GM12878 (cell line): Measurements from ENCODE around the gene LIN7B. TPM values are rescaled to one million over a fixed set of nuclear protein-coding genes. Genes with fewer than 3 reads are reported as not detected.

Experiments used
- ATAC-seq: fragments of 200-7000 bp; cut with Tn5 transposase; 3 replicates; pipeline ENCODE4 v1.9.1; 2020; ENCODE audit warnings: mild to moderate bottlenecking, moderate library complexity
- BruUV-seq: library from RNA; stranded (reverse); fragments of 400-500 nt; replicated peaks from 2 replicates; lab custom pipeline; 2021; lab: Mats Ljungman, UMichigan
- CTCF ChIA-PET: fragments of 300-600 bp; sonication (Branson Sonifier 250); formaldehyde crosslinking; extraction: SDS; loops from one replicate; lab custom pipeline; 2021; ENCODE audit warnings: inconsistent platforms; lab: Yijun Ruan, JAX
- POLR2A ChIA-PET: fragments of 350-600 bp; formaldehyde crosslinking; extraction: SDS; loops from one replicate; lab custom pipeline; 2021; ENCODE audit warnings: inconsistent platforms; lab: Charles Lee
- RAD21 ChIA-PET: fragments of 300-600 bp; sonication (Branson Sonifier 250); formaldehyde crosslinking; loops from one replicate; lab custom pipeline; 2023; ENCODE audit warnings: antibody characterized with exemption; ENCODE audit not compliant: unreplicated experiment; lab: Charles Lee
- SMC1A ChIA-PET: fragments of 300-600 bp; sonication (Branson Sonifier 250); formaldehyde crosslinking; loops from one replicate; lab custom pipeline; 2023; ENCODE audit not compliant: unreplicated experiment, uncharacterized antibody; lab: Charles Lee
- DNase-seq: peaks from one replicate; pipeline ENCODE4 v3.0.0-alpha.2; 2011; ENCODE audit warnings: low read depth, low spot score
- FAIRE-seq: peaks from 3 replicates; lab custom pipeline; 2011; peaks lifted over from hg19 to GRCh38; lab: Jason Lieb, UNC
- H2AFZ ChIP-seq: 2 replicates; pipeline ENCODE4 v1.6.0; 2011; ENCODE audit warnings: low read depth, low read length, control low read depth; ENCODE audit not compliant: control insufficient read depth
- H3K27ac ChIP-seq: 2 replicates; pipeline ENCODE4 v1.5.1; 2011; ENCODE audit warnings: control low read depth; ENCODE audit not compliant: control insufficient read depth, insufficient read depth
- H3K27me3 ChIP-seq, 2 experiments: replicated peaks in 1 of 2; 2 replicates each; pipeline versions ENCODE4 v1.6.0 to v1.6.1; 2011; ENCODE audit warnings: low read length in 1 of 2; ENCODE audit not compliant: control insufficient read depth in 2 of 2, insufficient read depth in 2 of 2
- H3K36me3 ChIP-seq, 2 experiments: 2 replicates each; pipeline ENCODE4 v1.5.1; 2011; ENCODE audit warnings: low read length in 1 of 2; ENCODE audit not compliant: control insufficient read depth in 2 of 2, insufficient read depth in 2 of 2
- H3K4me1 ChIP-seq: 2 replicates; pipeline ENCODE4 v1.6.1; 2011; ENCODE audit warnings: mild to moderate bottlenecking, low read length, moderate library complexity, mixed read lengths; ENCODE audit not compliant: control insufficient read depth, insufficient read depth
- H3K4me2 ChIP-seq: 2 replicates; pipeline ENCODE4 v1.6.0; 2011; ENCODE audit warnings: control low read depth; ENCODE audit not compliant: control insufficient read depth, insufficient read depth
- H3K4me3 ChIP-seq: fragments of 200-600 bp; sonication (generic); 2 replicates; pipeline ENCODE4 v1.5.1; 2016
- H3K79me2 ChIP-seq: 2 replicates; pipeline ENCODE4 v1.6.0; 2011; ENCODE audit warnings: low read length; ENCODE audit not compliant: control insufficient read depth, insufficient read depth
- H3K9ac ChIP-seq: 2 replicates; pipeline ENCODE4 v1.8.0; 2011; ENCODE audit warnings: low read length, control low read depth, mixed read lengths; ENCODE audit not compliant: control insufficient read depth, insufficient read depth
- H3K9me3 ChIP-seq: replicated peaks from 3 replicates; pipeline ENCODE4 v1.5.1; 2011; ENCODE audit warnings: mild to moderate bottlenecking, low read length; ENCODE audit not compliant: control insufficient read depth, insufficient read depth
- H4K20me1 ChIP-seq: 2 replicates; pipeline ENCODE4 v1.6.0; 2011; ENCODE audit not compliant: control insufficient read depth, insufficient read depth
- BHLHE40 ChIP-seq, 2 experiments: fragments of 450-650 bp in 1 of 2; IDR thresholded peaks; 2 replicates each; pipeline ENCODE4 v1.6.1; 2011 to 2017; ENCODE audit warnings: low read depth in 2 of 2, borderline replicate concordance in 1 of 2, improper control_type of control experiment in 1 of 2, low read length in 1 of 2, mild to moderate bottlenecking in 1 of 2
- BMI1 ChIP-seq: fragments of 450-650 bp; IDR thresholded peaks from 2 replicates; pipeline ENCODE4 v1.6.1; 2016; ENCODE audit warnings: mild to moderate bottlenecking, moderate library complexity, borderline replicate concordance
- EED ChIP-seq: sonication (generic); IDR thresholded peaks from 2 replicates; pipeline ENCODE4 v1.6.1; 2016; ENCODE audit warnings: antibody characterized with exemption, low read depth
- HCFC1 ChIP-seq: fragments of 150-350 bp; IDR thresholded peaks from 2 replicates; pipeline ENCODE4 v1.6.1; 2014; ENCODE audit warnings: low read length
- MXI1 ChIP-seq: fragments of 150-350 bp; IDR thresholded peaks from 2 replicates; pipeline ENCODE4 v1.6.1; 2011; ENCODE audit warnings: low read depth, mild to moderate bottlenecking, inconsistent platforms, low read length, improper control_type of control experiment
- NBN ChIP-seq: fragments of 450-650 bp; IDR thresholded peaks from 2 replicates; pipeline ENCODE4 v1.6.1; 2016
- NRF1 ChIP-seq: conservative IDR thresholded peaks from 2 replicates; pipeline ENCODE4 v1.6.1; 2011; ENCODE audit warnings: mild to moderate bottlenecking, low read depth, low read length, improper control_type of control experiment
- POLR2A ChIP-seq: IDR thresholded peaks from 2 replicates; pipeline ENCODE4 v1.6.1; 2011; ENCODE audit warnings: low read depth, mild to moderate bottlenecking, low read length
- POLR2AphosphoS5 ChIP-seq: IDR thresholded peaks from 2 replicates; pipeline ENCODE4 v1.6.1; 2011; ENCODE audit warnings: mild to moderate bottlenecking, low read length, inconsistent platforms
- RAD21 ChIP-seq: IDR thresholded peaks from 2 replicates; pipeline ENCODE4 v1.6.1; 2011; ENCODE audit warnings: mild to moderate bottlenecking, low read depth, low read length, moderate library complexity; ENCODE audit not compliant: insufficient read depth
- SIX5 ChIP-seq: IDR thresholded peaks from 2 replicates; pipeline ENCODE4 v1.6.1; 2011; ENCODE audit warnings: mild to moderate bottlenecking, low read depth, low read length, moderate library complexity; ENCODE audit not compliant: severe bottlenecking
- WRNIP1 ChIP-seq: IDR thresholded peaks from 2 replicates; pipeline ENCODE4 v1.6.1; 2011; ENCODE audit warnings: low read depth, low read length, improper control_type of control experiment, borderline replicate concordance
- WGBS: methylation state at CpG from one replicate; pipeline ENCODE4 v1.1.6; 2016; ENCODE audit warnings: low lambda C conversion rate; ENCODE audit not compliant: insufficient replicate concordance, insufficient coverage; ENCODE audit errors: missing lambda C conversion rate; 5-methylcytosine and 5-hydroxymethylcytosine counted together
- in situ Hi-C: fragments of 300-500 bp; cut with MboI; formaldehyde crosslinking; loops from 9 replicates; pipeline ENCODE4 v1.14.3; 2018; ENCODE audit warnings: mixed read lengths
- intact Hi-C: fragments of 100-400 bp; cut with micrococcal nuclease; formaldehyde crosslinking; loops from one replicate; pipeline ENCODE4 v1.14.2; 2022; ENCODE audit not compliant: unreplicated experiment
- polyA plus RNA-seq, 11 experiments: library from polyadenylated mRNA; depleted of rRNA in 4 of 11; unstranded in 6 of 11; stranded (reverse) in 5 of 11; fragments of >200 nt; fragmentation: Nextera tagmentation in 4 of 11; fragmentation: Illumina TruSeq in 1 of 11; extraction: Ambion mirVana in 4 of 11; extraction: Trizol in 1 of 11; gene quantifications; 1 replicate in 1 of 11; 2 replicates in 10 of 11; pipeline versions ENCODE4 v1.2.1 to v1.2.3, GENCODE V29; 2011 to 2016; ENCODE audit warnings: inconsistent platforms in 2 of 11, missing spikeins in 2 of 11, low read depth in 1 of 11
- total RNA-seq, 4 experiments: library from RNA; depleted of rRNA in 3 of 4; stranded (reverse); fragments of >200 nt in 3 of 4; fragmentation: Illumina TruSeq in 1 of 4; extraction: Trizol in 1 of 4; gene quantifications; 2 replicates each; pipeline versions ENCODE4 v1.2.1 to v1.2.3, GENCODE V29; 2013 to 2021
- TF ChIP-seq, protein P1 (sequence below): fragments of 450-650 bp; formaldehyde crosslinking; IDR thresholded peaks from 2 replicates; pipeline ENCODE4 v1.4.0; 2022; ENCODE audit warnings: mild to moderate bottlenecking, moderate library complexity
- TF ChIP-seq, protein P2 (sequence below): fragments of 450-650 bp; IDR thresholded peaks from 2 replicates; pipeline ENCODE4 v1.6.1; 2018; ENCODE audit warnings: borderline replicate concordance, mild to moderate bottlenecking; ENCODE audit not compliant: partially characterized antibody
- TF ChIP-seq, protein P3 (sequence below): fragments of 450-650 bp; IDR thresholded peaks from 2 replicates; pipeline ENCODE4 v1.6.1; 2014; ENCODE audit warnings: mild to moderate bottlenecking

The LIN7B gene
- total and polyA plus RNA-seq, 10 of the 15 experiments (the other 5 are each of a cell fraction or from before 2014, with no cell fraction given) = 0.15 to 3.5 (median 1.6) TPM; not detected in 2

DNA sequence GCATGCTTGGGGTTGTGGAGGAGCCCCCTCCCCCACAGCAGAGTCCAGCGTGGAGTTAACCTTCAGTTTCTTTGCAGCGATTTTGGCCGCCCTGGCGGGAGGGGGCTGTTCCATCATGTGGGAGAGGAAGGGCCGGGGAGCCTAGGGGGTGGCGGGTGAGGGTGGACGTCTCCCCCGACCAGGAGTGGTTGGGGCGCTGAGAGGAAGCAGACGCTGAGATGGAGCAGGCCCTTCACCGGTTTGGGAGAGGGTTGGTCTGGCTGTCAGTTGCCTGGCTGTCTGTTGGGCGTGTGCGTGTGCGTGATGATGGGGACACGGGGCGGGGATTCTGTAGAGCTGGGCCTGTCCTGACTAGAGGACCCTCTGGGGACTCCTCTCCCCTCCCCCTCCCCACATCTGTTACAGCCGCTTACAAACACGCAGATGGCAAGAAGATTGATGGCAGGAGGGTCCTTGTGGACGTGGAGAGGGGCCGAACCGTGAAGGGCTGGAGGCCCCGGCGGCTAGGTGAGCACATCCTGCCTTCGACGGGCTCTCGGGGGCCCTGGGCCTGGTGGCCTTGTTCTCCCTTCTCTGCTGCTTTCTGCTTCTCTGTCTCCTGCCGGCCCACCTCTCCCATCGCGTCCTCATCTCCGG lies 9.8 kb upstream of the LIN7B start:
- no peaks in the 10 kb centered on the region for H3K4me1 ChIP-seq
- no peaks in the 10 kb centered on the region for H3K27me3 ChIP-seq
- H4K20me1 ChIP-seq = no peaks in the 10 kb centered on the region
- intact Hi-C loops = no loop called here
- H3K4me3 ChIP-seq = no peak overlapping the region
- no peaks in the 10 kb centered on the region for H3K9me3 ChIP-seq
- RAD21 ChIA-PET = no interaction called here
- H3K9ac ChIP-seq = no peak overlapping the region
- H3K36me3 ChIP-seq = peaks cover 9 to 62% of the 10 kb centered on the region in 2 experiments
- CTCF ChIA-PET = interaction anchor here (0.7 to 2.5 kb wide), 3 partner anchors 40 to 222 kb away, joined by 4 to 8 read pairs (median 4); no protein-coding TSS in a partner anchor
- SMC1A ChIA-PET = no interaction called here
- no peak for FAIRE-seq
- H3K4me2 ChIP-seq = no peak overlapping the region
- in situ Hi-C loops = no loop called here
- ATAC-seq = no peak
- no peak overlapping the region for H2AFZ ChIP-seq
- no peak for DNase-seq
- BruUV-seq = no TSS peak
- TF ChIP-seq SIX5 = no peak
- no peak for TF ChIP-seq EED
- TF ChIP-seq NRF1 = no peak
- TF ChIP-seq BHLHE40 (IDR thresholded peaks at IDR 0.05; ENCODE audit: borderline replicate concordance in 1 of 2, low read depth in 2 of 2, low read length in 1 of 2) = no peak
- no peak for TF ChIP-seq HCFC1
- no peak for TF ChIP-seq RAD21
- TF ChIP-seq POLR2AphosphoS5 = peak; percentile 58; the same call in 1 of the 2 replicates
- TF ChIP-seq, protein P1, sequence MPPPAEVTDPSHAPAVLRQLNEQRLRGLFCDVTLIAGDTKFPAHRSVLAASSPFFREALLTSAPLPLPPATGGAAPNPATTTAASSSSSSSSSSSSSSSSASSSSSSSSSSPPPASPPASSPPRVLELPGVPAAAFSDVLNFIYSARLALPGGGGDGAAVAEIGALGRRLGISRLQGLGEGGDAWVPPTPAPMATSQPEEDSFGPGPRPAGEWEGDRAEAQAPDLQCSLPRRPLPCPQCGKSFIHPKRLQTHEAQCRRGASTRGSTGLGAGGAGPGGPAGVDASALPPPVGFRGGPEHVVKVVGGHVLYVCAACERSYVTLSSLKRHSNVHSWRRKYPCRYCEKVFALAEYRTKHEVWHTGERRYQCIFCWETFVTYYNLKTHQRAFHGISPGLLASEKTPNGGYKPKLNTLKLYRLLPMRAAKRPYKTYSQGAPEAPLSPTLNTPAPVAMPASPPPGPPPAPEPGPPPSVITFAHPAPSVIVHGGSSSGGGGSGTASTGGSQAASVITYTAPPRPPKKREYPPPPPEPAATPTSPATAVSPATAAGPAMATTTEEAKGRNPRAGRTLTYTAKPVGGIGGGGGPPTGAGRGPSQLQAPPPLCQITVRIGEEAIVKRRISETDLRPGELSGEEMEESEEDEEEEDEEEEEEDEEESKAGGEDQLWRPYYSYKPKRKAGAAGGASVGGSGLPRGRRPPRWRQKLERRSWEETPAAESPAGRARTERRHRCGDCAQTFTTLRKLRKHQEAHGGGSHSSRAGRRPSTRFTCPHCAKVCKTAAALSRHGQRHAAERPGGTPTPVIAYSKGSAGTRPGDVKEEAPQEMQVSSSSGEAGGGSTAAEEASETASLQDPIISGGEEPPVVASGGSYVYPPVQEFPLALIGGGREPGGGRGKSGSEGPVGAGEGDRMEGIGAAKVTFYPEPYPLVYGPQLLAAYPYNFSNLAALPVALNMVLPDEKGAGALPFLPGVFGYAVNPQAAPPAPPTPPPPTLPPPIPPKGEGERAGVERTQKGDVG (CRISPR knock-in tag) = no peak
- TF ChIP-seq WRNIP1 = no peak
- TF ChIP-seq, protein P2, sequence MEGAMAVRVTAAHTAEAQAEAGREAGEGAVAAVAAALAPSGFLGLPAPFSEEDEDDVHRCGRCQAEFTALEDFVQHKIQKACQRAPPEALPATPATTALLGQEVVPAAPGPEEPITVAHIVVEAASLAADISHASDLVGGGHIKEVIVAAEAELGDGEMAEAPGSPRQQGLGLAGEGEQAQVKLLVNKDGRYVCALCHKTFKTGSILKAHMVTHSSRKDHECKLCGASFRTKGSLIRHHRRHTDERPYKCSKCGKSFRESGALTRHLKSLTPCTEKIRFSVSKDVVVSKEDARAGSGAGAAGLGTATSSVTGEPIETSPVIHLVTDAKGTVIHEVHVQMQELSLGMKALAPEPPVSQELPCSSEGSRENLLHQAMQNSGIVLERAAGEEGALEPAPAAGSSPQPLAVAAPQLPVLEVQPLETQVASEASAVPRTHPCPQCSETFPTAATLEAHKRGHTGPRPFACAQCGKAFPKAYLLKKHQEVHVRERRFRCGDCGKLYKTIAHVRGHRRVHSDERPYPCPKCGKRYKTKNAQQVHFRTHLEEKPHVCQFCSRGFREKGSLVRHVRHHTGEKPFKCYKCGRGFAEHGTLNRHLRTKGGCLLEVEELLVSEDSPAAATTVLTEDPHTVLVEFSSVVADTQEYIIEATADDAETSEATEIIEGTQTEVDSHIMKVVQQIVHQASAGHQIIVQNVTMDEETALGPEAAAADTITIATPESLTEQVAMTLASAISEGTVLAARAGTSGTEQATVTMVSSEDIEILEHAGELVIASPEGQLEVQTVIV = no peak
- no peak for TF ChIP-seq NBN
- TF ChIP-seq, protein P3, sequence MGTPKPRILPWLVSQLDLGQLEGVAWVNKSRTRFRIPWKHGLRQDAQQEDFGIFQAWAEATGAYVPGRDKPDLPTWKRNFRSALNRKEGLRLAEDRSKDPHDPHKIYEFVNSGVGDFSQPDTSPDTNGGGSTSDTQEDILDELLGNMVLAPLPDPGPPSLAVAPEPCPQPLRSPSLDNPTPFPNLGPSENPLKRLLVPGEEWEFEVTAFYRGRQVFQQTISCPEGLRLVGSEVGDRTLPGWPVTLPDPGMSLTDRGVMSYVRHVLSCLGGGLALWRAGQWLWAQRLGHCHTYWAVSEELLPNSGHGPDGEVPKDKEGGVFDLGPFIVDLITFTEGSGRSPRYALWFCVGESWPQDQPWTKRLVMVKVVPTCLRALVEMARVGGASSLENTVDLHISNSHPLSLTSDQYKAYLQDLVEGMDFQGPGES = no peak
- TF ChIP-seq MXI1 = no peak
- peak; percentile 48 for TF ChIP-seq POLR2A
- TF ChIP-seq BMI1 = no peak
- POLR2A ChIA-PET = interaction anchor here (0.5 kb wide), 1 partner anchor 100 kb away, joined by 5 read pairs; no protein-coding TSS in a partner anchor
- no peaks in the 10 kb centered on the region for H3K79me2 ChIP-seq
- no peak overlapping the region for H3K27ac ChIP-seq
- WGBS = 81% methylated on average over 18 of the region's 30 CpGs
